Mesothelial cell of epicardium (in vitro differentiated cells): ENCODE measurements around the gene VGLL1. TPM values are rescaled to one million over a fixed set of nuclear protein-coding genes. Genes with fewer than 3 reads are reported as not detected.

Experiments used
- microRNA-seq: library from miRNA; unstranded; fragments of <30 nt; microRNA quantifications from one replicate; pipeline ENCODE4 v1.2.0, GENCODE V29; 2021; ENCODE audit warnings: inconsistent platforms, mixed read lengths
- total RNA-seq: library from RNA; stranded (reverse); gene quantifications from 3 replicates; pipeline ENCODE4 v1.2.1, GENCODE V29; 2021

VGLL1 gene
- total RNA-seq, 1 donor from 2014 or later, result 13.1 TPM

Small RNA genes lying within 50 kb of the gene (microRNA-seq; reads per million reads assigned to microRNA genes)
- 123 reads per million, percentile 63 among the genes with 10 or more reads in this experiment for gene MIR934

Other genes with a start within 250 kb of the VGLL1 start
- not detected in 3 replicates for gene ADGRG4, start 231.3 kb upstream of the VGLL1 start, total RNA-seq
- not detected in 3 replicates for gene BRS3, start 44.3 kb upstream of the VGLL1 start, total RNA-seq
- 41.7 to 44.0 TPM (median 43.3 TPM) in 3 replicates for gene HTATSF1, start 34.6 kb upstream of the VGLL1 start, total RNA-seq
- gene CD40LG, start 115.9 kb downstream of the VGLL1 start, total RNA-seq, result not detected in 3 replicates
- 0.82 to 1.1 TPM (median 0.98 TPM) in 3 replicates for gene ARHGEF6, start 248.7 kb downstream of the VGLL1 start, total RNA-seq